ENCODE data around the gene TNNI3K.

Gene TNNI3K, protein sequence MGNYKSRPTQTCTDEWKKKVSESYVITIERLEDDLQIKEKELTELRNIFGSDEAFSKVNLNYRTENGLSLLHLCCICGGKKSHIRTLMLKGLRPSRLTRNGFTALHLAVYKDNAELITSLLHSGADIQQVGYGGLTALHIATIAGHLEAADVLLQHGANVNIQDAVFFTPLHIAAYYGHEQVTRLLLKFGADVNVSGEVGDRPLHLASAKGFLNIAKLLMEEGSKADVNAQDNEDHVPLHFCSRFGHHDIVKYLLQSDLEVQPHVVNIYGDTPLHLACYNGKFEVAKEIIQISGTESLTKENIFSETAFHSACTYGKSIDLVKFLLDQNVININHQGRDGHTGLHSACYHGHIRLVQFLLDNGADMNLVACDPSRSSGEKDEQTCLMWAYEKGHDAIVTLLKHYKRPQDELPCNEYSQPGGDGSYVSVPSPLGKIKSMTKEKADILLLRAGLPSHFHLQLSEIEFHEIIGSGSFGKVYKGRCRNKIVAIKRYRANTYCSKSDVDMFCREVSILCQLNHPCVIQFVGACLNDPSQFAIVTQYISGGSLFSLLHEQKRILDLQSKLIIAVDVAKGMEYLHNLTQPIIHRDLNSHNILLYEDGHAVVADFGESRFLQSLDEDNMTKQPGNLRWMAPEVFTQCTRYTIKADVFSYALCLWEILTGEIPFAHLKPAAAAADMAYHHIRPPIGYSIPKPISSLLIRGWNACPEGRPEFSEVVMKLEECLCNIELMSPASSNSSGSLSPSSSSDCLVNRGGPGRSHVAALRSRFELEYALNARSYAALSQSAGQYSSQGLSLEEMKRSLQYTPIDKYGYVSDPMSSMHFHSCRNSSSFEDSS

DNA sequence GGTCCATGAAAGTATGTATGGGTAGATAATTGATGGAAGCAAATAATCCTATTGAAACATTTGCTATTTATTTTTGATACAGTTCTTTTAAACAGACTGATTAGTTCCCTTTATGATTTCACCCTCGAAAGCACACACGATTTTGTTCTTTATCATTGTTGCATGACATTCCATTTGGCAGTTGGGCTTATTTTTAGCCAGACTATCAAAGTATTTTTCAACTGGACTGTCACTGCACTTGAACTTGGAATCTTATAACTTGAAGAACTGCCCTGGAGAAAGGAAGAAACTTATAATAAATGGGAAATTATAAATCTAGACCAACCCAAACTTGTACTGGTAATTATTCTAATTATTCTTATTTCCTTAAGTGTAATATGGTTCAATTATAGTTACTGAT lies at the start of gene TNNI3K:
Gene TNNI3K, plus strand, starts transcription at position 235 of the 400 bp plus-strand sequence. Its CDS starts 65 bp downstream, at position 300.
- Mint-ChIP-seq H3K27me3 (ENCODE audit: low read depth) (no peaks in the 10 kb centered on the region), H3K4me1 (ENCODE audit: low read depth) (no peaks in the 10 kb centered on the region), H3K4me3 (no peak within 1 kb of the TSS), H3K9me3 (no peaks in the 10 kb centered on the region), H3K27ac (no peak within 1 kb of the TSS), H3K36me3 (ENCODE audit: low read depth) (no peaks in the 10 kb centered on the region)
- DNase-seq (ENCODE audit: low spot score), result no peak

DNA sequence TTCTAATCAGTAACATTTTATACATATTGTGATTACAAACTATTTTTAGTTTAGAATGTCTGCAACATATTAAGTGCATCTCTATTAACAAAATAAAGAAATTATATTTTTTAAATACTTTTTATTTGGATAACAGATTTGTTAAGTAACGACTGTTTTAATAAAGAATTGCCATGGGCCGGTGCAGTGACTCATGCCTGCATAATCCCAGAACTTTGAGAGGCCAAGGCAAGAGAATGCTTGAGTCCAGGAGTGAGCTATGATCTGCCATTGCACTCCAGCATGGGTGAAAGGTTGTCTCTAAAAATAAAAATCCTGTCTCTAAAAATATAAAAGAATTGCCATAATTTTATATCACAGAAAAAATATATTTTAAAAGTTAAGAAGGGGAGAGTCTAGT lies 41.3 kb upstream of the TNNI3K start:
- DNase-seq (ENCODE audit: low spot score), result no peak
- Mint-ChIP-seq H3K4me1 (ENCODE audit: low read depth) (peaks cover 8% of the 10 kb centered on the region), H3K4me3 (no peak overlapping the region), H3K27me3 (ENCODE audit: low read depth) (peaks cover 8% of the 10 kb centered on the region), H3K36me3 (ENCODE audit: low read depth) (no peaks in the 10 kb centered on the region), H3K27ac (no peak overlapping the region), H3K9me3 (no peaks in the 10 kb centered on the region)

DNA sequence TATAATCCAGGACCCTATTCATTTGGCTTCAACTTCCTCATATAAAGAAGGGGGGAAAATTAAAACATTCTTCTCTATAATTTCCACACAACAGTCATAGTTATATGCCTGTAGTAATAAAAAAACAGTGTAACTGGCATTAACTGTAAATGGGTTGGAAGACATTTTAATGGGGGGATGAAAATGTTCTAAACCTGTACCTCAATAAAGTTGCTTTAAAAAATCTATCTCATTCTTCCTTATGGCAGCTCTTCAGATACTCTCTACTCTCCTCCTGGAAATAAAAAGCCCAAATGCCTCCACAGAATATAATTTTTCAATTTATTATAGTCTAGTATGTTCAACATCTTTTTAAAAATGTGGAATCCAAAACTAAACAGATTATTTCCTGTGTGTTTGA lies 39.8 kb upstream of the TNNI3K start:
- no peaks in the 10 kb centered on the region for H3K36me3 Mint-ChIP-seq (ENCODE audit: low read depth)
- no peak overlapping the region for H3K27ac Mint-ChIP-seq
- H3K27me3 Mint-ChIP-seq (ENCODE audit: low read depth), result peaks cover 8% of the 10 kb centered on the region
- no peaks in the 10 kb centered on the region for H3K9me3 Mint-ChIP-seq
- DNase-seq (ENCODE audit: low spot score), result no peak
- peaks cover 12% of the 10 kb centered on the region for H3K4me1 Mint-ChIP-seq (ENCODE audit: low read depth)
- no peak overlapping the region for H3K4me3 Mint-ChIP-seq

DNA sequence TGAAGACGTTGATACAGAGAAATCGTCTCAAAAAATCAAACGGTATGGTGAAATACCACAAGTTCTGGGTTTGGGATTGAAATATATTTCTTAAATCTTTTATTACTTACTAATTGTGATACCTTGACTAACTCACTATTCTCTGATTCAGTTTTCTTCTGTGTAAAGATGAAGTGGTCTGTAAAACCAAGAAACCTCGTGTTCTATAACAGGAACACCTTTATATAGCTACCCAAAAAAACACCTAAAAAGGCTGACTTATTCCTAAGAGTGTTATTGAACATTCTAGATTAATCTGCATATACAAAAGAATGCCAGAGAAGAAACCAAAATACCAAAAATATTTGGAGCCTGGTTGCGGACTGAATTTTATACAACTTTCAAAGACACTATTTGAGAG lies 37.9 kb upstream of the TNNI3K start:
- Mint-ChIP-seq H3K36me3 (ENCODE audit: low read depth) (peaks cover 6% of the 10 kb centered on the region), H3K27me3 (ENCODE audit: low read depth) (peaks cover 8% of the 10 kb centered on the region), H3K9me3 (no peaks in the 10 kb centered on the region), H3K4me3 (peak overlapping the region; percentile 93), H3K27ac (peak overlapping the region; percentile 96), H3K4me1 (ENCODE audit: low read depth) (peaks cover 12% of the 10 kb centered on the region)
- no peak for DNase-seq (ENCODE audit: low spot score)

DNA sequence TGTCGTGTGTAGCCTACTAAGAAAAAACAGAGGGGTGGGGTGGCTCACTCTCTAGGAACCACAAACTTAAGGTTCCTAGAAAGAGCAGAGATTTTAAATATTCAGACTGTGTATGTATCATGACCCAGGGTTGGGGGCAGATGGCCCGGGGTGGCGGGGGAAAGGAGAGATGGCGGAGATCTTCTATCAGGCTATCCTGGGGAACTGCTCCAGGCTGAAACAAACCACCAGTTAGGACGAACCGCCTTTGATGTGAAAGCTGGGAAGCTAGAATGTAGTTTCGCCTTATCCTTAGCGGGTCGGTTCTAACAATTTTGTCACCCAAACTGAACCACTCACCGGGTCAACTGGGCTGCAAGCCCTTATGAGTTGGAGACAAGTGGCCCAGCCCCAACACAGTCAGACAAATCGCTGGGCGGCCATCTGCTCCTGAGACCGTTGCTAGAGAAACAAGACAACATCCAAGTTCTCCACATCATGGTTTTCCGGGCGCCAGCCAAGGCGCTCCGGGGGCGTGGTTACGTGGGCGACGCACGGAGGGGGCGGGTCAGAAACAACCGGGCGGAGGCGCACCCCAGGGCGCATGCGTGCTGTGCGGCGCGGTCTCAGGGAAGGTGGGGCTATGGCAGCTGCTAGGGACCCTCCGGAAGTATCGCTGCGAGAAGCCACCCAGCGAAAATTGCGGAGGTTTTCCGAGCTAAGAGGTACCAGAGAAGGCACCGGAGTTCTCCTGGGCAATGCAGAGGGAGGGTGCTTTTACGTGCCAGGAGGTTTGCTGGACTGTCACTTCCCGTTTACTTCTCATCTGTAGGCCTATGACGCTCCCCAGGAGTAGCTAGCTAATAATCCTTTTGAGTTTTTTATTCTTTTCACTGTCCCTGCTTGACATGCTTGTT lies 37.3 kb upstream of the TNNI3K start, which contains the start of the genes FPGT and LRRIQ3:
Gene FPGT, plus strand, starts transcription at position 586 of the 896 bp plus-strand sequence. Its CDS starts 37 bp downstream, at position 623.
Gene LRRIQ3, minus strand, starts transcription at position 520 of the 896 bp plus-strand sequence. CDS start 14,492 bp downstream, outside the sequence.
- Mint-ChIP-seq H3K4me1 (ENCODE audit: low read depth) (peaks cover 12% of the 10 kb centered on the region), H3K27ac (peak within 1 kb of the TSS; percentile 96)

DNA sequence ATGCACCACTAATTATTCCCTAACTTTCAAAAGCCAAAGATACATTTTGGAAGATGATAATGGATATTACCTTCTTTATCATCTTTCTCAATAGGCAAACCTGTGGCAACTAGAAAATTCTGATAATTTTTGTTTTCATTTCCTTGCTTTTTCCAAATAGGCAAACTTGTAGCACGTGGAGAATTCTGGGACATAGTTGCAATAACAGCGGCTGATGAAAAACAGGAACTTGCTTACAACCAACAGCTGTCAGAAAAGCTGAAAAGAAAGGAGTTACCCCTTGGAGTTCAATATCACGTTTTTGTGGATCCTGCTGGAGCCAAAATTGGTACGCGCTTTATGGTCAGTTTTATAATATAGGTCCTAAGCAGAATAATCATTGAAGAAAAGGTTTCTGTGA lies 35.7 kb upstream of the TNNI3K start:
- no peaks in the 10 kb centered on the region for H3K9me3 Mint-ChIP-seq
- H3K27me3 Mint-ChIP-seq (ENCODE audit: low read depth), result peaks cover 8% of the 10 kb centered on the region
- H3K36me3 Mint-ChIP-seq (ENCODE audit: low read depth), result peaks cover 8% of the 10 kb centered on the region
- no peak overlapping the region for H3K27ac Mint-ChIP-seq
- H3K4me1 Mint-ChIP-seq (ENCODE audit: low read depth), result peaks cover 12% of the 10 kb centered on the region
- DNase-seq (ENCODE audit: low spot score), result no peak
- H3K4me3 Mint-ChIP-seq, result peak overlapping the region; percentile 93

More for the DNA sequence above, 37.3 kb upstream of the TNNI3K start, which contains the start of the genes FPGT and LRRIQ3:
- Mint-ChIP-seq H3K9me3 (no peaks in the 10 kb centered on the region), H3K36me3 (ENCODE audit: low read depth) (peaks cover 6% of the 10 kb centered on the region), H3K4me3 (peak within 1 kb of the TSS; percentile 93), H3K27me3 (ENCODE audit: low read depth) (peaks cover 8% of the 10 kb centered on the region)
- DNase-seq (ENCODE audit: low spot score), result peak; percentile 93

DNA sequence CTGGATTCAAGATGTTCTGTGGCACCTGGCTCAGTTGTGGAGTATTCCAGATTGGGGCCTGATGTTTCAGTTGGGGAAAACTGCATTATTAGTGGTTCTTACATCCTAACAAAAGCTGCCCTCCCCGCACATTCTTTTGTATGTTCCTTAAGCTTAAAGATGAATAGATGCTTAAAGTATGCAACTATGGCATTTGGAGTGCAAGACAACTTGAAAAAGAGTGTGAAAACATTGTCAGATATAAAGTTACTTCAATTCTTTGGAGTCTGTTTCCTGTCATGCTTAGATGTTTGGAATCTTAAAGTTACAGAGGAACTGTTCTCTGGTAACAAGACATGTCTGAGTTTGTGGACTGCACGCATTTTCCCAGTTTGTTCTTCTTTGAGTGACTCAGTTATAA lies 29.9 kb upstream of the TNNI3K start:
- Mint-ChIP-seq H3K27ac (no peak overlapping the region), H3K36me3 (ENCODE audit: low read depth) (peaks cover 12% of the 10 kb centered on the region), H3K9me3 (peaks cover under 1% of the 10 kb centered on the region), H3K4me3 (no peak overlapping the region), H3K27me3 (ENCODE audit: low read depth) (no peaks in the 10 kb centered on the region), H3K4me1 (ENCODE audit: low read depth) (peaks cover 2% of the 10 kb centered on the region)
- DNase-seq (ENCODE audit: low spot score), result no peak

DNA sequence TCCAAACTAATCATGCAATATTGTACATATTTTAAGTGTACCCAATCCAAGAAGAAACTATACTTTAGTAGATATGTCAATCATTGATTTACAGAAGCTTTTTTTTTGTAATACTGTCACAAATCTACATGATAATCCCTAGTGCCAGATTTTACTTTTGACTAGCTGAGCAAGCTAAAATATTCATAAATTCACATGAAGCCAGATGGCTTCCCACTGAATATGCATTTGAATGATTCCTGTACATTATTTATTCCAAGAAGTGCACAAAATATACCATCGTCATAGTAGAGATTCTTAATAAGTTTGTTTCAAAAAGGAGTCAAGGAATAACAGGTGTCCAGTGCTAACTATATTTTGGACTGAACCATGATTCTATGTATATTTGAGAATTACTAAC lies 20.0 kb upstream of the TNNI3K start:
- Mint-ChIP-seq H3K36me3 (ENCODE audit: low read depth) (no peaks in the 10 kb centered on the region), H3K9me3 (peaks cover 4% of the 10 kb centered on the region), H3K4me1 (ENCODE audit: low read depth) (no peaks in the 10 kb centered on the region), H3K27ac (no peak overlapping the region), H3K27me3 (ENCODE audit: low read depth) (no peaks in the 10 kb centered on the region), H3K4me3 (no peak overlapping the region)
- no peak for DNase-seq (ENCODE audit: low spot score)

DNA sequence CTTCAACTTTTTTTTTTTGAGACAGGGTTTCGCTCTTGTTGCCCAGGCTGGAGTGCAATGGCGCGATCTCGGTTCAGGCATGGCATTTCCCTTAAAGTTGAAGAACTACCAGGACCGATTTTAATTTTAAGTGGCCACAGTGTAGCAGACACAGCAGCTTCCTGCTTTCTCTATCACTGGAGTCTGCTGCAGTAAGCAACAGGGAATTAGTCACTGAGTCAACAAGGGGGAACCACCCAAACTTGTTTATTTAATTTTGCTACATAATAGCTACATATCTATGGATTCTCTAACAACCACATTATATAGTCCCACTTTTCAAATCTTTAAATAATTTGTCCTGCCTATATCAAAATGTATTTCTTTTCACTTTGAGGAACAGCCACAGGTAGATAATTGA lies 12.5 kb upstream of the TNNI3K start:
- Mint-ChIP-seq H3K36me3 (ENCODE audit: low read depth) (no peaks in the 10 kb centered on the region), H3K27ac (no peak overlapping the region), H3K4me3 (no peak overlapping the region), H3K27me3 (ENCODE audit: low read depth) (no peaks in the 10 kb centered on the region), H3K9me3 (peaks cover 8% of the 10 kb centered on the region), H3K4me1 (ENCODE audit: low read depth) (no peaks in the 10 kb centered on the region)
- DNase-seq (ENCODE audit: low spot score), result no peak

DNA sequence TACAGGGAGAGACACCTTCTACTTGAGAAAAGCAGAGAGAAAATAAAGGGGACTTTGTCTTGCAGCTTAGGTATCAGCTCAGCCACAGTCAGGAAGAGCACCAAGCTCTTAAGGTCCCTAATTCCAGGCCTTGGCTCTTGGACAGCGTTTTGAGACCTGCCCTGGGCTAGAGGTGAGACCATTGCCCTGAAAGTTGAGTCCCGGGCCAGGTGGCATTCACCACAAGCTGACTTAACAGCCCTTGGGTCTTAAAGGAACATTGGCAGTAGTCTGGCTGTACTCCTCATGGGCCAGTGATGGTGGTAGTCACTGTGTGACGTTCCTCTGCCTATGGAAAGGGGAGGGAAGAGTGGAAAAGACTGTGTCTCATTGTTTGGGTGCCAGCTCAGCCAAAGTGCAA lies 11.7 kb upstream of the TNNI3K start:
- no peaks in the 10 kb centered on the region for H3K4me1 Mint-ChIP-seq (ENCODE audit: low read depth)
- H3K27me3 Mint-ChIP-seq (ENCODE audit: low read depth), result no peaks in the 10 kb centered on the region
- H3K36me3 Mint-ChIP-seq (ENCODE audit: low read depth), result no peaks in the 10 kb centered on the region
- H3K27ac Mint-ChIP-seq, result no peak overlapping the region
- peaks cover 8% of the 10 kb centered on the region for H3K9me3 Mint-ChIP-seq
- DNase-seq (ENCODE audit: low spot score), result no peak
- H3K4me3 Mint-ChIP-seq, result no peak overlapping the region

DNA sequence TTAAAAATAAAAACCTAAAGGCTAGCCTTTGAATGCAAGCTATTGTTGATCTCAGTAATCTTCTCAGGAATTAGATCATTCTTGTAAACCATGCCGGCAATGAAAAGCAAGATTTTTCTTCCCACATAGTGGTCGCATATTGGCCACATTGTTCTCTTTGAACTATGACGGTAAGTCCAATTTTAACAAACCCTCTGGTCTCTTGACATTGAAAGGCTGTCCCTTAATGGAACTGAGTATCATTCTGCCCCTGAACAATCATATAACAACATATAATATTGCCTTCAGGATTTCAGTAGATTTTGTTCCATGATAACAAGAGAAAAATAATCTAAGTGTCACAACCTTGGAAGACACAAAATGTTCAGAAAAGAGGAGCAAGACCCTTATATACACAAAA lies 1.3 kb downstream of the TNNI3K start:
- DNase-seq (ENCODE audit: low spot score), result no peak

DNA sequence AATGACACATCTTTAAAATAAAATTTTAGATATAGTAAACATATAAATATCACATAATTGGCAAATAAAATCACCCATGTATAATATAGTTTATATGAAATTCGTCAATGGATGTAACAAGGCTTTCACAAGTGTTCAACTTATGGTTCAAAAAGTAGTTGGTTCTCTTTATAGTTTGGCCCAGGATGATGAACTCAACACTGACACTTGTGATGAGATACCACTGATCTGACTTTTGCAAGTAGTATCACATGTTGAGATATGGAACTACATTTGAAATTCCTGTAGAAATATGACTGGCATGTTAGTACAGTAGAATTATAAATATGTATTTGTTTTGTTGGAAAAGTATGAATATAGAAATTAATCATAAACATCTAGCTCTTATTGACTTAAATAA lies 1.8 kb downstream of the TNNI3K start:
- Mint-ChIP-seq H3K4me1 (ENCODE audit: low read depth) (no peaks in the 10 kb centered on the region), H3K36me3 (ENCODE audit: low read depth) (no peaks in the 10 kb centered on the region), H3K4me3 (no peak overlapping the region), H3K9me3 (no peaks in the 10 kb centered on the region), H3K27ac (no peak overlapping the region), H3K27me3 (ENCODE audit: low read depth) (no peaks in the 10 kb centered on the region)
- no peak for DNase-seq (ENCODE audit: low spot score)

More for the DNA sequence above, 1.3 kb downstream of the TNNI3K start:
- H3K4me3 Mint-ChIP-seq, result no peak overlapping the region
- H3K9me3 Mint-ChIP-seq, result no peaks in the 10 kb centered on the region
- H3K27ac Mint-ChIP-seq, result no peak overlapping the region
- H3K4me1 Mint-ChIP-seq (ENCODE audit: low read depth), result no peaks in the 10 kb centered on the region
- no peaks in the 10 kb centered on the region for H3K27me3 Mint-ChIP-seq (ENCODE audit: low read depth)
- H3K36me3 Mint-ChIP-seq (ENCODE audit: low read depth), result no peaks in the 10 kb centered on the region

DNA sequence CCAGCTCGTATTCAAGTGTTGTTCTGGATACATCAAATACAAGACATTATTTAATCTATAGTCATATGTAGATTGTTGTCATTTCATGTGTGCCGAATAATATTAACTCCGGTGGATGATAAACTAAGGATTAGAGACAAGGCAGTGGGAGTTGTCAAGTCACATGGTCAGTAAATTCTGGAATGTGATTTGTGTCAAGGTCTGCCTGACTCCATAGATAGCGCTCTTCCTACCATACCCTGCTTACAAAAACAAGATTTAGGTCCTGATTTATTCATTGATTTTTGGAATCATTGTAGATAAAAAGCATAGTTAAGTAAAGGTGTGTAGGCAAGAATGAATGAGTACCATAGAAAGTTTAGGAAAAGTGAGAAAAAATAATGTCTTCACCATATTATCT lies 2.6 kb downstream of the TNNI3K start:
- no peak for DNase-seq (ENCODE audit: low spot score)
- H3K27me3 Mint-ChIP-seq (ENCODE audit: low read depth), result no peaks in the 10 kb centered on the region
- no peaks in the 10 kb centered on the region for H3K4me1 Mint-ChIP-seq (ENCODE audit: low read depth)
- no peaks in the 10 kb centered on the region for H3K9me3 Mint-ChIP-seq
- no peak overlapping the region for H3K27ac Mint-ChIP-seq
- H3K4me3 Mint-ChIP-seq, result no peak overlapping the region
- no peaks in the 10 kb centered on the region for H3K36me3 Mint-ChIP-seq (ENCODE audit: low read depth)

Data from T-helper 2 cell treated with Interferon-gamma antibody and Interleukin-4, amounts not matched to agents 5 μg/mL and 100 μg/mL, for 36 hours (primary cell).